ENCODE results near the gene UNC13B.

DNA sequence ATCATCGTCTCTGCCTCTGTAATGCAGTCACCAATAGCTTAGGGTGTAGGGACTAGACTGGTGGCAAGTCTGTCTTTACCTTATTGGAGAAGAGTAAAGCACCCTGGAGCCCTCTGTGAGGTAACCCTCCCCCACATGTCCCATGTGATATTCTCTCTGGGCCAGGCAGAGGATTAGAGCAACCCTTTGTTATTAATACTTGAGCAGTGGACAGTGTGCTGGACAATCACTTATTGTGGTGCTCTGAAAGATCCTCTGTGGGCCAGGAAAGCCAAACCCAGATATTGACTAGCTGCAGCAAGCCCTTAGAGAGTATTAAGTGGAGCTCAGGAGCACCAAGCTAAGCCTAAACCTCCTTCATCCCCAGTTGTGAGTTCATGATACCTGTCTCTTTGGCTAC lies 188.4 kb downstream of the UNC13B start:
- TF ChIP-seq, protein P1, sequence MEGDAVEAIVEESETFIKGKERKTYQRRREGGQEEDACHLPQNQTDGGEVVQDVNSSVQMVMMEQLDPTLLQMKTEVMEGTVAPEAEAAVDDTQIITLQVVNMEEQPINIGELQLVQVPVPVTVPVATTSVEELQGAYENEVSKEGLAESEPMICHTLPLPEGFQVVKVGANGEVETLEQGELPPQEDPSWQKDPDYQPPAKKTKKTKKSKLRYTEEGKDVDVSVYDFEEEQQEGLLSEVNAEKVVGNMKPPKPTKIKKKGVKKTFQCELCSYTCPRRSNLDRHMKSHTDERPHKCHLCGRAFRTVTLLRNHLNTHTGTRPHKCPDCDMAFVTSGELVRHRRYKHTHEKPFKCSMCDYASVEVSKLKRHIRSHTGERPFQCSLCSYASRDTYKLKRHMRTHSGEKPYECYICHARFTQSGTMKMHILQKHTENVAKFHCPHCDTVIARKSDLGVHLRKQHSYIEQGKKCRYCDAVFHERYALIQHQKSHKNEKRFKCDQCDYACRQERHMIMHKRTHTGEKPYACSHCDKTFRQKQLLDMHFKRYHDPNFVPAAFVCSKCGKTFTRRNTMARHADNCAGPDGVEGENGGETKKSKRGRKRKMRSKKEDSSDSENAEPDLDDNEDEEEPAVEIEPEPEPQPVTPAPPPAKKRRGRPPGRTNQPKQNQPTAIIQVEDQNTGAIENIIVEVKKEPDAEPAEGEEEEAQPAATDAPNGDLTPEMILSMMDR (IDR thresholded peaks at IDR 0.05; ENCODE audit: low read length) = no peak
- TF ChIP-seq EZH2 (IDR thresholded peaks at IDR 0.05; ENCODE audit: borderline replicate concordance, low read length) = no peak

Data from OCI-LY1 (cell line).